ENCODE data around the gene DOK5.

The DOK5 gene

GRCh38 chr20:54645445-54646155 is 170.2 kb downstream of the DOK5 start:
- no peak overlapping the region for H3K27ac ChIP-seq (ENCODE audit: low read length)
- no peaks in the 10 kb centered on the region for H3K27me3 ChIP-seq (ENCODE audit: insufficient read depth, low read length, poor library complexity)
- no peak overlapping the region for H2AFZ ChIP-seq (ENCODE audit: low read depth, low read length)
- H3K4me3 ChIP-seq (ENCODE audit: low read depth in 1 of 2, low read length in 2 of 2): no peak overlapping the region
- TF ChIP-seq EZH2 (IDR thresholded peaks at IDR 0.05; ENCODE audit: borderline replicate concordance, low read depth, low read length, severe bottlenecking) (no peak), CTCF (IDR thresholded peaks at IDR 0.05; ENCODE audit: borderline replicate concordance, extremely low read depth, low read length, poor library complexity, severe bottlenecking) (no peak)
- H3K4me2 ChIP-seq (ENCODE audit: insufficient read depth, low read length): no peak overlapping the region
- H3K9ac ChIP-seq (ENCODE audit: low read depth, low read length): no peak overlapping the region
- no peaks in the 10 kb centered on the region for H3K79me2 ChIP-seq (ENCODE audit: insufficient read depth, low read length)
- no peaks in the 10 kb centered on the region for H3K36me3 ChIP-seq (ENCODE audit: insufficient read depth, low read length)
- no peaks in the 10 kb centered on the region for H3K4me1 ChIP-seq (ENCODE audit: insufficient read depth, low read length)
- no peak for DNase-seq
- H4K20me1 ChIP-seq (ENCODE audit: insufficient read depth, low read length): no peaks in the 10 kb centered on the region
- no peaks in the 10 kb centered on the region for H3K9me3 ChIP-seq (ENCODE audit: insufficient read depth, low read length, severe bottlenecking)
- ATAC-seq (ENCODE audit: insufficient read depth, low read depth): no peak

GRCh38 chr20:54646156-54646517 is 170.7 kb downstream of the DOK5 start:
- H3K4me2 ChIP-seq (ENCODE audit: insufficient read depth, low read length): no peak overlapping the region
- ATAC-seq (ENCODE audit: insufficient read depth, low read depth): no peak
- no peak overlapping the region for H3K4me3 ChIP-seq (ENCODE audit: low read depth in 1 of 2, low read length in 2 of 2)
- no peaks in the 10 kb centered on the region for H3K36me3 ChIP-seq (ENCODE audit: insufficient read depth, low read length)
- no peaks in the 10 kb centered on the region for H3K4me1 ChIP-seq (ENCODE audit: insufficient read depth, low read length)
- H3K9me3 ChIP-seq (ENCODE audit: insufficient read depth, low read length, severe bottlenecking): no peaks in the 10 kb centered on the region
- no peaks in the 10 kb centered on the region for H4K20me1 ChIP-seq (ENCODE audit: insufficient read depth, low read length)
- no peak overlapping the region for H3K9ac ChIP-seq (ENCODE audit: low read depth, low read length)
- no peak overlapping the region for H2AFZ ChIP-seq (ENCODE audit: low read depth, low read length)
- H3K27ac ChIP-seq (ENCODE audit: low read length): no peak overlapping the region
- H3K79me2 ChIP-seq (ENCODE audit: insufficient read depth, low read length): no peaks in the 10 kb centered on the region
- no peak for DNase-seq
- H3K27me3 ChIP-seq (ENCODE audit: insufficient read depth, low read length, poor library complexity): no peaks in the 10 kb centered on the region
- TF ChIP-seq CTCF (IDR thresholded peaks at IDR 0.05; ENCODE audit: borderline replicate concordance, extremely low read depth, low read length, poor library complexity, severe bottlenecking): no peak
- no peak for TF ChIP-seq EZH2 (IDR thresholded peaks at IDR 0.05; ENCODE audit: borderline replicate concordance, low read depth, low read length, severe bottlenecking)

- Histone ChIP-seq H3K27me3 (ENCODE audit: insufficient read depth, low read length, poor library complexity) (peaks cover 3% of the 10 kb centered on the region), H3K9me3 (ENCODE audit: insufficient read depth, low read length, severe bottlenecking) (no peaks in the 10 kb centered on the region), H3K4me3 (ENCODE audit: low read depth in 1 of 2, low read length in 2 of 2) (no peak overlapping the region), H4K20me1 (ENCODE audit: insufficient read depth, low read length) (no peaks in the 10 kb centered on the region), H3K4me1 (ENCODE audit: insufficient read depth, low read length) (no peaks in the 10 kb centered on the region), H3K36me3 (ENCODE audit: insufficient read depth, low read length) (no peaks in the 10 kb centered on the region), H2AFZ (ENCODE audit: low read depth, low read length) (no peak overlapping the region), H3K27ac (ENCODE audit: low read length) (no peak overlapping the region), H3K79me2 (ENCODE audit: insufficient read depth, low read length) (no peaks in the 10 kb centered on the region), H3K9ac (ENCODE audit: low read depth, low read length) (no peak overlapping the region), H3K4me2 (ENCODE audit: insufficient read depth, low read length) (no peak overlapping the region)
- TF ChIP-seq CTCF (IDR thresholded peaks at IDR 0.05; ENCODE audit: borderline replicate concordance, extremely low read depth, low read length, poor library complexity, severe bottlenecking) (no peak), EZH2 (IDR thresholded peaks at IDR 0.05; ENCODE audit: borderline replicate concordance, low read depth, low read length, severe bottlenecking) (no peak)
- ATAC-seq (ENCODE audit: insufficient read depth, low read depth): no peak
- no peak for DNase-seq
Measured at GRCh38 chr20:54648421-54649142, 173.2 kb downstream of the DOK5 start.
